ENCODE data around the gene PFKP. TPM values are rescaled to one million over a fixed set of nuclear protein-coding genes. Genes with fewer than 3 reads are reported as not detected.

Gene PFKP
- total RNA-seq, 2 donors from 2014 or later = 58.0 to 82.3 TPM

GRCh38 chr10:3186368-3186767 is 119.0 kb downstream of the PFKP start:
- Mint-ChIP-seq H3K9me3 (peaks cover 8% of the 10 kb centered on the region), H3K27ac (no peak overlapping the region), H3K27me3 (ENCODE audit: insufficient read depth) (peaks cover 6% of the 10 kb centered on the region), H3K4me1 (peaks cover 11% of the 10 kb centered on the region), H3K36me3 (ENCODE audit: low read depth) (no peaks in the 10 kb centered on the region), H3K4me3 (no peak overlapping the region)
- no peak for DNase-seq
- H3K27me3 ChIP-seq (ENCODE audit: control insufficient read depth, insufficient read depth, low read length, poor library complexity, severe bottlenecking) = no peaks in the 10 kb centered on the region
- no peaks in the 10 kb centered on the region for H3K36me3 ChIP-seq (ENCODE audit: control insufficient read depth, insufficient read depth, low read length)
- no peak overlapping the region for H3K4me3 ChIP-seq (ENCODE audit: low read length)
- no peaks in the 10 kb centered on the region for H3K4me1 ChIP-seq (ENCODE audit: control insufficient read depth, insufficient read depth, low read length)
- no peak for TF ChIP-seq CTCF (conservative IDR thresholded peaks at IDR 0.05)
- H3K27ac ChIP-seq (ENCODE audit: low read depth, low read length) = no peak overlapping the region
- H3K9ac ChIP-seq (ENCODE audit: extremely low read depth, low read length, poor library complexity, severe bottlenecking) = no peak overlapping the region
- no peaks in the 10 kb centered on the region for H3K9me3 ChIP-seq (ENCODE audit: control insufficient read depth, low read length)
- 96 to 100% methylated on average over 2 to 6 of the region's 6 CpGs for WGBS, 2 experiments (ENCODE audit: insufficient coverage in 1 of 2, insufficient read length in 1 of 2)

Other genes with a start within 250 kb of the PFKP start
- gene PITRM1, start 105.2 kb downstream of the PFKP start, total RNA-seq = 10 to 100 TPM; 45.3 to 50.2 TPM